Mucosa of stomach (tissue), 1 donor: ENCODE measurements around the gene TBX10.
"Not testable (repeated sequence)": the region's sequence is repeated elsewhere in the genome, so short reads cannot be mapped to it uniquely, and the experiment has no call there.

Experiments used
- H3K27me3 ChIP-seq: one replicate; pipeline ENCODE4 v1.7.0; 2013; ENCODE audit warnings: mild to moderate bottlenecking, low read length; ENCODE audit not compliant: control insufficient read depth, insufficient read depth
- H3K36me3 ChIP-seq: one replicate; pipeline ENCODE4 v1.7.0; 2013; ENCODE audit warnings: low read length; ENCODE audit not compliant: control insufficient read depth, insufficient read depth
- H3K4me1 ChIP-seq: one replicate; pipeline ENCODE4 v1.7.0; 2013; ENCODE audit warnings: mild to moderate bottlenecking, low read length; ENCODE audit not compliant: control insufficient read depth, insufficient read depth
- H3K4me3 ChIP-seq: one replicate; pipeline ENCODE4 v1.7.0; 2013; ENCODE audit warnings: low read length
- H3K9ac ChIP-seq: one replicate; pipeline ENCODE4 v1.7.0; 2013; ENCODE audit warnings: mild to moderate bottlenecking, low read length, moderate library complexity
- H3K9me3 ChIP-seq: one replicate; pipeline ENCODE4 v1.7.0; 2013; ENCODE audit warnings: mild to moderate bottlenecking, low read length, moderate library complexity; ENCODE audit not compliant: control insufficient read depth
- donor health status: Pancreatic carcinoma.

TBX10 gene

GRCh38 chr11:67640021-67640757 lies 626 bp upstream of the TBX10 start:
- peaks cover 6% of the 10 kb centered on the region for H3K27me3 ChIP-seq
- no peak overlapping the region for H3K9ac ChIP-seq
- no peaks in the 10 kb centered on the region for H3K36me3 ChIP-seq
- peaks cover 19% of the 10 kb centered on the region for H3K4me1 ChIP-seq
- H3K9me3 ChIP-seq = no peaks in the 10 kb centered on the region
- no peak overlapping the region for H3K4me3 ChIP-seq

- H3K4me3 ChIP-seq = no peak overlapping the region
- peaks cover 22% of the 10 kb centered on the region for H3K4me1 ChIP-seq
- H3K9me3 ChIP-seq = no peaks in the 10 kb centered on the region
- H3K27me3 ChIP-seq = peaks cover 6% of the 10 kb centered on the region
- no peak overlapping the region for H3K9ac ChIP-seq
- no peaks in the 10 kb centered on the region for H3K36me3 ChIP-seq
Observed at GRCh38 chr11:67638535-67639437, 777 bp downstream of the TBX10 start.

GRCh38 chr11:67637441-67637840 lies 2.1 kb downstream of the TBX10 start:
- H3K27me3 ChIP-seq, H3K9me3 ChIP-seq, H3K4me3 ChIP-seq, H3K36me3 ChIP-seq, H3K9ac ChIP-seq: not testable (repeated sequence)
- H3K4me1 ChIP-seq = peaks cover 36% of the 10 kb centered on the region

- Histone ChIP-seq H3K27me3 (peaks cover 6% of the 10 kb centered on the region), H3K4me3 (no peak overlapping the region), H3K4me1 (peaks cover 41% of the 10 kb centered on the region), H3K36me3 (no peaks in the 10 kb centered on the region), H3K9ac (no peak overlapping the region), H3K9me3 (no peaks in the 10 kb centered on the region)
Observed at GRCh38 chr11:67636962-67637361, 2.6 kb downstream of the TBX10 start.

GRCh38 chr11:67635231-67635521 lies 4.4 kb downstream of the TBX10 start:
- Histone ChIP-seq H3K9ac (no peak overlapping the region), H3K9me3 (no peaks in the 10 kb centered on the region)

GRCh38 chr11:67634366-67635230 lies 5.0 kb downstream of the TBX10 start:
- Histone ChIP-seq H3K9me3 (no peaks in the 10 kb centered on the region), H3K27me3 (no peaks in the 10 kb centered on the region), H3K36me3 (no peaks in the 10 kb centered on the region), H3K4me3 (no peak overlapping the region), H3K9ac (no peak overlapping the region), H3K4me1 (peaks cover 49% of the 10 kb centered on the region)

More at GRCh38 chr11:67635231-67635521, 4.4 kb downstream of the TBX10 start:
- Histone ChIP-seq H3K4me3 (no peak overlapping the region), H3K36me3 (no peaks in the 10 kb centered on the region), H3K4me1 (peaks cover 52% of the 10 kb centered on the region), H3K27me3 (peaks cover under 1% of the 10 kb centered on the region)

- no peak overlapping the region for H3K9ac ChIP-seq
- no peaks in the 10 kb centered on the region for H3K9me3 ChIP-seq
- H3K36me3 ChIP-seq = no peaks in the 10 kb centered on the region
- H3K27me3 ChIP-seq = no peaks in the 10 kb centered on the region
- no peak overlapping the region for H3K4me3 ChIP-seq
- peaks cover 53% of the 10 kb centered on the region for H3K4me1 ChIP-seq
Observed at GRCh38 chr11:67633758-67634365, 5.7 kb downstream of the TBX10 start.

- Histone ChIP-seq H3K27me3 (no peaks in the 10 kb centered on the region), H3K4me1 (peaks cover 56% of the 10 kb centered on the region), H3K4me3 (no peak overlapping the region), H3K9ac (peak overlapping the region; percentile 19), H3K36me3 (no peaks in the 10 kb centered on the region), H3K9me3 (no peaks in the 10 kb centered on the region)
Observed at GRCh38 chr11:67632982-67633755, 6.4 kb downstream of the TBX10 start.

GRCh38 chr11:67632175-67632981 lies 7.2 kb downstream of the TBX10 start:
- H3K4me1 ChIP-seq = peaks cover 50% of the 10 kb centered on the region
- peak overlapping the region; percentile 19 for H3K9ac ChIP-seq
- no peaks in the 10 kb centered on the region for H3K9me3 ChIP-seq
- no peaks in the 10 kb centered on the region for H3K27me3 ChIP-seq
- H3K36me3 ChIP-seq = no peaks in the 10 kb centered on the region
- no peak overlapping the region for H3K4me3 ChIP-seq

- Histone ChIP-seq H3K4me1 (peaks cover 47% of the 10 kb centered on the region), H3K4me3 (no peak overlapping the region), H3K9ac (no peak overlapping the region), H3K36me3 (no peaks in the 10 kb centered on the region), H3K27me3 (no peaks in the 10 kb centered on the region), H3K9me3 (no peaks in the 10 kb centered on the region)
Observed at GRCh38 chr11:67631853-67632174, 7.7 kb downstream of the TBX10 start.
